ENCODE measurements around the gene LHFPL3.
"Not testable (repeated sequence)": the region's sequence is repeated elsewhere in the genome, so short reads cannot be mapped to it uniquely, and the experiment has no call there.

DNA sequence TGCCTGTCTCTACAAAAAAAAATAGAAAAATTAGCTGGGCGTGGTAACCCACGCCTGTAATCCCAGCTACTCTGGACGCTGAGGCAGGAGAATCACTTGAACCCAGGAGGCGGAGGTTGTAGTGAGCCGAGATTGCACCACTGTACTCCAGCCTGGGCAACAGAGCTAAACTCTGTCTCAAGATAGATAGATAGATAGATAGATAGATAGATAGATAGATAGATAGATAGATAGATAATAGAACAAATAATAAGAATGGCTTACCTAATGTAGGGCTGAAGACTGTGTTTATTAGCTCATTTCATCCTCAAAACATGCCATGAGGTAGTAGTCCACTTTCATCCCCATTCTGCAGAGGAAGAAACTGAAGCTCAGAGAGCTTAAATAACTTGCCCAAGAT, 597.8 kb downstream of the LHFPL3 start:
- not testable (repeated sequence) for TF ChIP-seq SP1 (CRISPR knock-in tag; conservative IDR thresholded peaks at IDR 0.05); CTCF (IDR thresholded peaks at IDR 0.05); MLX (CRISPR knock-in tag; IDR thresholded peaks at IDR 0.05); EMX1 (CRISPR knock-in tag; IDR thresholded peaks at IDR 0.05)
- TF ChIP-seq, protein P1, sequence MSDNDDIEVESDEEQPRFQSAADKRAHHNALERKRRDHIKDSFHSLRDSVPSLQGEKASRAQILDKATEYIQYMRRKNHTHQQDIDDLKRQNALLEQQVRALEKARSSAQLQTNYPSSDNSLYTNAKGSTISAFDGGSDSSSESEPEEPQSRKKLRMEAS (CRISPR knock-in tag; IDR thresholded peaks at IDR 0.05) = not testable (repeated sequence)

Data from WTC11 (cell line).